ENCODE data around the gene TARS2. TPM values are rescaled to one million over a fixed set of nuclear protein-coding genes. Genes with fewer than 3 reads are reported as not detected.

TARS2 gene
- total RNA-seq, 1 donor from 2014 or later = 50.7 TPM

DNA sequence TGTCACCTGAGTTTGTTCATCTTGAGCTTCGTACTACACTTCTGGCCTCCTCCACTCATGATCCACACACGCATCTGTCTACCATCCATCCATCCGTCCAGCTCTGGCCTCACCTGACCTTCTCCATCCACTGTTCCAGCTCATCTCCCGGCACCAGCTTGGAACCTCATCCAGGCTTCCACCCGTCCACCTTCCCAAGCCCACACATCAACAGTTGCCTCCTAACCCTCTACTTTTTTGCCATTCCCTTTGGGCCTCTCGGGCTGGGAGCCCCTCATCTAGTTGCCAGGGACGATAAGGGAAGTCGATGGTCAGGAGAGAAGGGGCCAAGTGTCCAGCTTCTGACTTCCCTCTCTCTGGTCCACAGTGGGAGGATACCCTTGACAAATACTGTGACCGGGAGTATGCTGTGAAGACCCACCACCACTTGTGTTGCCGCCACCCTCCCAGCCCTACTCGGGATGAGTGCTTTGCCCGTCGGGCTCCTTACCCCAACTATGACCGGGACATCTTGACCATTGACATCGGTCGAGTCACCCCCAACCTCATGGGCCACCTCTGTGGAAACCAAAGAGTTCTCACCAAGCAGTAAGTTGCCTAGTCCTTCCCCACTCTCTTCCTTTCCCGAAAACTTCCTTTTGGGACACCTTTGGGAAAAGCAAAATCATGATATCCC, 24.9 kb downstream of the TARS2 start:
- no peak overlapping the region for H3K4me3 Mint-ChIP-seq
- intact Hi-C loops (cut with micrococcal nuclease) = no loop called here
- H3K4me1 Mint-ChIP-seq = peaks cover 19% of the 10 kb centered on the region
- POLR2A ChIA-PET = interaction anchor here (0.6 kb wide), 1 partner anchor 346 kb away, joined by 3 read pairs; no protein-coding TSS in a partner anchor
- H3K9me3 Mint-ChIP-seq = no peaks in the 10 kb centered on the region
- no peak overlapping the region for H3K27ac Mint-ChIP-seq
- TF ChIP-seq, protein P1, sequence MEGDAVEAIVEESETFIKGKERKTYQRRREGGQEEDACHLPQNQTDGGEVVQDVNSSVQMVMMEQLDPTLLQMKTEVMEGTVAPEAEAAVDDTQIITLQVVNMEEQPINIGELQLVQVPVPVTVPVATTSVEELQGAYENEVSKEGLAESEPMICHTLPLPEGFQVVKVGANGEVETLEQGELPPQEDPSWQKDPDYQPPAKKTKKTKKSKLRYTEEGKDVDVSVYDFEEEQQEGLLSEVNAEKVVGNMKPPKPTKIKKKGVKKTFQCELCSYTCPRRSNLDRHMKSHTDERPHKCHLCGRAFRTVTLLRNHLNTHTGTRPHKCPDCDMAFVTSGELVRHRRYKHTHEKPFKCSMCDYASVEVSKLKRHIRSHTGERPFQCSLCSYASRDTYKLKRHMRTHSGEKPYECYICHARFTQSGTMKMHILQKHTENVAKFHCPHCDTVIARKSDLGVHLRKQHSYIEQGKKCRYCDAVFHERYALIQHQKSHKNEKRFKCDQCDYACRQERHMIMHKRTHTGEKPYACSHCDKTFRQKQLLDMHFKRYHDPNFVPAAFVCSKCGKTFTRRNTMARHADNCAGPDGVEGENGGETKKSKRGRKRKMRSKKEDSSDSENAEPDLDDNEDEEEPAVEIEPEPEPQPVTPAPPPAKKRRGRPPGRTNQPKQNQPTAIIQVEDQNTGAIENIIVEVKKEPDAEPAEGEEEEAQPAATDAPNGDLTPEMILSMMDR (IDR thresholded peaks at IDR 0.05) = no peak
- H3K36me3 Mint-ChIP-seq (ENCODE audit: low read depth) = peaks cover 5% of the 10 kb centered on the region
- no peak for ATAC-seq (ENCODE audit: low read depth)
- no peak for DNase-seq
- H3K27me3 Mint-ChIP-seq = no peaks in the 10 kb centered on the region
- CTCF ChIA-PET = no interaction called here

DNA sequence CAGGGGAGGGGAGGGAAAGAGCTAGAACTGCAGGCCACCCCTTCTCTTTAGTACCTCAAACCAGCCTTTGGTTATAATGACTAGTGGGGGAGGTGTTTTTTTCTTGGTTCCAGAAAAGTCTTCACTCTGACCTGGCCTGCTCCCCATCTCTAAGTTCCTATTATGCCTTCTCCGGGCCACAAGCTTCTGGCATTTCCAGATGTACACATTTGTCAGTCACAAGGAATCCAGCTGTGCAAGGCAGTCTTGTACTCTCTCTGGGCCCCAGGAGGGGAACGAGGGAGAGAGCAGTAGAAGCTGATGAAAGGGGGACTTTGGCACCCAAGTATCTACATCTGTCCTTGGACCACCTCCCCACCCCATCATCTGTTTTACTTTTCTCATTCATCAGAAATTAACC, 25.6 kb downstream of the TARS2 start:
- no peak for ATAC-seq (ENCODE audit: low read depth)
- TF ChIP-seq, protein P1 (IDR thresholded peaks at IDR 0.05) = no peak
- POLR2A ChIA-PET = interaction anchor here (0.6 kb wide), 1 partner anchor 345 kb away, joined by 3 read pairs; no protein-coding TSS in a partner anchor
- Mint-ChIP-seq H3K4me3 (no peak overlapping the region), H3K27me3 (no peaks in the 10 kb centered on the region), H3K9me3 (no peaks in the 10 kb centered on the region), H3K36me3 (ENCODE audit: low read depth) (peaks cover under 1% of the 10 kb centered on the region), H3K27ac (no peak overlapping the region), H3K4me1 (peaks cover 27% of the 10 kb centered on the region)
- intact Hi-C loops (cut with micrococcal nuclease) = no loop called here
- CTCF ChIA-PET = no interaction called here
- DNase-seq = no peak

DNA sequence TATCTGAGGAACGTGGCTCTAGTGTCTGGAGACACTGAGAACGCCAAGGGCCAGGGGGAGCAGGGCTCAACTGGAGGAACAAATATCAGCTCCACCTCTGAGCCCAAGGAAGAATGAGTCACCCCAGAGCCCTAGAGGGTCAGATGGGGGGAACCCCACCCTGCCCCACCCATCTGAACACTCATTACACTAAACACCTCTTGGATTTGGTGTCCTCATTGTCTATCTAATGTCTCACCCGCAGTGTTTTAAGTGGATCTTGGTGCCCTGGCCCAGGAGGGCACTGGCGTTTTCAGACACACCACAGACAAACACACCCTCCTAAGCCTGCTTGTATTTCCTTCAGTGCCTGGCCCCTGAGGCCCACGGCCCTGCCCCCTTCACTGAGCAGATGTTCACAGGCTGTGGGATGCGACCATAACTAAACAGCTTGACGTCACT, 26.2 kb downstream of the TARS2 start:
- intact Hi-C loops (cut with micrococcal nuclease) = no loop called here
- no peak overlapping the region for H3K27ac Mint-ChIP-seq
- H3K27me3 Mint-ChIP-seq = no peaks in the 10 kb centered on the region
- H3K4me3 Mint-ChIP-seq = no peak overlapping the region
- POLR2A ChIA-PET = interaction anchor here (0.7 kb wide), 1 partner anchor 23 kb away, joined by 10 read pairs; no protein-coding TSS in a partner anchor
- H3K4me1 Mint-ChIP-seq = peaks cover 27% of the 10 kb centered on the region
- H3K9me3 Mint-ChIP-seq = no peaks in the 10 kb centered on the region
- ATAC-seq (ENCODE audit: low read depth) = no peak
- TF ChIP-seq, protein P1 (IDR thresholded peaks at IDR 0.05) = no peak
- DNase-seq = no peak
- H3K36me3 Mint-ChIP-seq (ENCODE audit: low read depth) = no peaks in the 10 kb centered on the region
- CTCF ChIA-PET = interaction anchor here (0.6 kb wide), 1 partner anchor 136 kb away, joined by 4 read pairs; no protein-coding TSS in a partner anchor

DNA sequence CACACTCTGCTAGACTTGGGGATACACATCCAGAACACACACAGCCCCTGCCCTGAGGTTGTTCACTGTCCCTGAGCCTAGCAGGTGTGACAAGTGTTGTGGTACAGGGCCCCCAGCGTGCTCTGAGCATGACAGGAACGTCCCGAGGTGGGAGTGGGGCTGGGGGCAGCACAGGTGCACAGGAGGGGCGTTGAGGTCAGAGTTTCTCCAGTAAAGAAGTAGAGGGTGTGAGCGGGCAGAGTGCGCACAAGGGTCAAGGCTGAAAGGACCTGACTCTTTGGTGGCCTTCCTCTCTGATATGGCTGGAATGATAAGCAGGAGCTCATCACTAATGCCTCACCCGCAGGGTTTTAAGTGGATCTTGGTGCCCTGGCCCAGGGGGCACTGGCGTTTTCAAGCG, 27.0 kb downstream of the TARS2 start:
- ChIA-PET POLR2A (interaction anchor here (0.5 to 4.2 kb wide), 6 partner anchors 24 to 1149 kb away, joined by 3 to 41 read pairs (median 12); partner anchors contain the start of gene TARS2), CTCF (no interaction called here)
- intact Hi-C loops (cut with micrococcal nuclease) = no loop called here
- H3K27me3 Mint-ChIP-seq = no peaks in the 10 kb centered on the region
- peak overlapping the region; percentile 24 for H3K27ac Mint-ChIP-seq
- ATAC-seq (ENCODE audit: low read depth) (no peak), DNase-seq (no peak)
- no peaks in the 10 kb centered on the region for H3K9me3 Mint-ChIP-seq
- peak overlapping the region; percentile 95 for H3K4me3 Mint-ChIP-seq
- TF ChIP-seq, protein P1 (IDR thresholded peaks at IDR 0.05) = no peak
- no peaks in the 10 kb centered on the region for H3K36me3 Mint-ChIP-seq (ENCODE audit: low read depth)
- peaks cover 27% of the 10 kb centered on the region for H3K4me1 Mint-ChIP-seq

DNA sequence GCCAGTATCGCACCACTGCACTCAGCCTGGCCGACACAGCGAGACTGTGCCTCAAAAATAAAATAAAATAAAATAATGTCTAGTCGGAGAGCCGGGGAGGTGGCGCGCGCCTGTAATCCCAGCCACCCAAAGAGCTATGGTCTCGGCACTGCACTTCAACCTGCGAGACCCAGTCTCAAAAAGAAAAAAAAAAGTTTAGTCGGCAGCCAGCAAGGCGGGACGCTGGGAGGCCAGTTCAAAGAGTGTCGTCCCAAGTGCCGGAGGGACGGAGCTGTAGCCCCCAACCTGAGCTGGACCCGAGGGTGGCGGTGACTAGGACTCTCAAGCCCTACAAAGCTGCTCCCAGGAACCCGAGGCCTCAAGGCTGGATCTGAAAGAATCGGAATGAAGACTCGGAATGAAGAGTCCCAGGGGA, 27.7 kb downstream of the TARS2 start:
- peak overlapping the region; percentile 83 for H3K27ac Mint-ChIP-seq
- TF ChIP-seq, protein P1 (IDR thresholded peaks at IDR 0.05) = no peak
- CTCF ChIA-PET = interaction anchor here (1.2 to 2.0 kb wide), 3 partner anchors 28 to 46 kb away, joined by 3 to 8 read pairs (median 4); partner anchors contain the start of gene TARS2
- POLR2A ChIA-PET = interaction anchor here (0.5 to 4.2 kb wide), 9 partner anchors 13 to 1148 kb away, joined by 4 to 41 read pairs (median 6); partner anchors contain the start of genes APH1A, ENSA and TARS2
- no peak for ATAC-seq (ENCODE audit: low read depth)
- DNase-seq = no peak
- H3K4me3 Mint-ChIP-seq = peak overlapping the region; percentile 95
- no peaks in the 10 kb centered on the region for H3K27me3 Mint-ChIP-seq
- H3K9me3 Mint-ChIP-seq = no peaks in the 10 kb centered on the region
- intact Hi-C loops (cut with micrococcal nuclease) = loop anchor here (1.0 to 5.0 kb wide), 4 partner anchors 17 to 258 kb away; partner anchors contain the start of genes CA14 and TARS2
- H3K4me1 Mint-ChIP-seq = peaks cover 27% of the 10 kb centered on the region
- H3K36me3 Mint-ChIP-seq (ENCODE audit: low read depth) = no peaks in the 10 kb centered on the region

All from activated B cell treated with CpG ODN at 0.5 μM for 24 hours (primary cell).